T-helper 1 cell treated with Interleukin-12 subunit alpha and Interleukin-12 subunit beta and Interleukin-4 antibody, amounts not matched to agents 30 μg/mL and 1 μg/mL, for 36 hours (primary cell): ENCODE measurements around the gene CALM1.

ENCODE experiments used
- H3K27ac Mint-ChIP-seq: one replicate; pipeline ENCODE4 v1.8.0; 2021; ENCODE audit warnings: mild to moderate bottlenecking, mixed read lengths
- H3K27me3 Mint-ChIP-seq: one replicate; pipeline ENCODE4 v1.8.0; 2021; ENCODE audit warnings: low read depth, mixed read lengths
- H3K36me3 Mint-ChIP-seq: one replicate; pipeline ENCODE4 v1.8.0; 2021; ENCODE audit warnings: low read depth, mixed read lengths
- H3K4me1 Mint-ChIP-seq: one replicate; pipeline ENCODE4 v1.8.0; 2021; ENCODE audit warnings: low read depth, mixed read lengths
- H3K4me3 Mint-ChIP-seq: one replicate; pipeline ENCODE4 v1.8.0; 2021; ENCODE audit warnings: mild to moderate bottlenecking, moderate library complexity, mixed read lengths
- H3K9me3 Mint-ChIP-seq: one replicate; pipeline ENCODE4 v1.8.0; 2021; ENCODE audit warnings: mixed read lengths

Gene CALM1

GRCh38 chr14:90397425-90398314 lies 841 bp downstream of the CALM1 start:
- H3K36me3 Mint-ChIP-seq, result peaks cover 43% of the 10 kb centered on the region
- H3K9me3 Mint-ChIP-seq, result no peaks in the 10 kb centered on the region
- peaks cover 36% of the 10 kb centered on the region for H3K4me1 Mint-ChIP-seq
- H3K27me3 Mint-ChIP-seq, result peaks cover 9% of the 10 kb centered on the region
- peak overlapping the region; percentile 95 for H3K27ac Mint-ChIP-seq
- H3K4me3 Mint-ChIP-seq, result peak overlapping the region; percentile 99

GRCh38 chr14:90398315-90398839 lies 1.5 kb downstream of the CALM1 start:
- H3K27ac Mint-ChIP-seq, result peak overlapping the region; percentile 98
- H3K4me3 Mint-ChIP-seq, result peak overlapping the region; percentile 94
- no peaks in the 10 kb centered on the region for H3K9me3 Mint-ChIP-seq
- peaks cover 40% of the 10 kb centered on the region for H3K4me1 Mint-ChIP-seq
- H3K27me3 Mint-ChIP-seq, result peaks cover 9% of the 10 kb centered on the region
- peaks cover 50% of the 10 kb centered on the region for H3K36me3 Mint-ChIP-seq

GRCh38 chr14:90398841-90399540 lies 2.2 kb downstream of the CALM1 start:
- H3K36me3 Mint-ChIP-seq, result peaks cover 56% of the 10 kb centered on the region

GRCh38 chr14:90399541-90400444 lies 3.0 kb downstream of the CALM1 start:
- no peaks in the 10 kb centered on the region for H3K9me3 Mint-ChIP-seq
- H3K4me1 Mint-ChIP-seq, result peaks cover 50% of the 10 kb centered on the region
- peak overlapping the region; percentile 94 for H3K4me3 Mint-ChIP-seq
- peak overlapping the region; percentile 98 for H3K27ac Mint-ChIP-seq
- peaks cover 62% of the 10 kb centered on the region for H3K36me3 Mint-ChIP-seq
- H3K27me3 Mint-ChIP-seq, result no peaks in the 10 kb centered on the region

More at GRCh38 chr14:90398841-90399540, 2.2 kb downstream of the CALM1 start:
- peak overlapping the region; percentile 94 for H3K4me3 Mint-ChIP-seq
- H3K9me3 Mint-ChIP-seq, result no peaks in the 10 kb centered on the region
- H3K27me3 Mint-ChIP-seq, result peaks cover 5% of the 10 kb centered on the region
- peak overlapping the region; percentile 98 for H3K27ac Mint-ChIP-seq
- peaks cover 46% of the 10 kb centered on the region for H3K4me1 Mint-ChIP-seq

- H3K4me1 Mint-ChIP-seq, result peaks cover 51% of the 10 kb centered on the region
- no peak overlapping the region for H3K4me3 Mint-ChIP-seq
- no peaks in the 10 kb centered on the region for H3K9me3 Mint-ChIP-seq
- no peaks in the 10 kb centered on the region for H3K27me3 Mint-ChIP-seq
- peak overlapping the region; percentile 20 for H3K27ac Mint-ChIP-seq
- H3K36me3 Mint-ChIP-seq, result peaks cover 74% of the 10 kb centered on the region
Observed at GRCh38 chr14:90400904-90401561, 4.2 kb downstream of the CALM1 start.

- peaks cover 53% of the 10 kb centered on the region for H3K4me1 Mint-ChIP-seq
- H3K27me3 Mint-ChIP-seq, result no peaks in the 10 kb centered on the region
Observed at GRCh38 chr14:90402016-90402415, 5.2 kb downstream of the CALM1 start.

GRCh38 chr14:90403065-90403464 lies 6.2 kb downstream of the CALM1 start:
- Mint-ChIP-seq H3K4me1 (peaks cover 53% of the 10 kb centered on the region), H3K9me3 (no peaks in the 10 kb centered on the region), H3K27me3 (no peaks in the 10 kb centered on the region), H3K4me3 (no peak overlapping the region), H3K36me3 (peaks cover 83% of the 10 kb centered on the region), H3K27ac (peak overlapping the region; percentile 41)

More at GRCh38 chr14:90402016-90402415, 5.2 kb downstream of the CALM1 start:
- Mint-ChIP-seq H3K9me3 (no peaks in the 10 kb centered on the region), H3K4me3 (peak overlapping the region; percentile 34), H3K27ac (peak overlapping the region; percentile 73), H3K36me3 (peaks cover 80% of the 10 kb centered on the region)

- Mint-ChIP-seq H3K27ac (no peak overlapping the region), H3K36me3 (peaks cover 70% of the 10 kb centered on the region), H3K27me3 (no peaks in the 10 kb centered on the region), H3K4me3 (no peak overlapping the region), H3K4me1 (peaks cover 41% of the 10 kb centered on the region), H3K9me3 (no peaks in the 10 kb centered on the region)
Observed at GRCh38 chr14:90405101-90405500, 8.3 kb downstream of the CALM1 start.

GRCh38 chr14:90405755-90406154 lies 8.9 kb downstream of the CALM1 start:
- no peaks in the 10 kb centered on the region for H3K9me3 Mint-ChIP-seq
- H3K4me1 Mint-ChIP-seq, result peaks cover 34% of the 10 kb centered on the region
- no peaks in the 10 kb centered on the region for H3K27me3 Mint-ChIP-seq
- H3K36me3 Mint-ChIP-seq, result peaks cover 63% of the 10 kb centered on the region
- no peak overlapping the region for H3K27ac Mint-ChIP-seq
- no peak overlapping the region for H3K4me3 Mint-ChIP-seq

- peaks cover 57% of the 10 kb centered on the region for H3K36me3 Mint-ChIP-seq
- no peak overlapping the region for H3K4me3 Mint-ChIP-seq
Observed at GRCh38 chr14:90406384-90406798, 9.6 kb downstream of the CALM1 start.

GRCh38 chr14:90407230-90407629 lies 10.4 kb downstream of the CALM1 start:
- Mint-ChIP-seq H3K36me3 (peaks cover 49% of the 10 kb centered on the region), H3K4me1 (peaks cover 24% of the 10 kb centered on the region), H3K4me3 (no peak overlapping the region), H3K9me3 (no peaks in the 10 kb centered on the region), H3K27ac (no peak overlapping the region), H3K27me3 (no peaks in the 10 kb centered on the region)

More at GRCh38 chr14:90406384-90406798, 9.6 kb downstream of the CALM1 start:
- Mint-ChIP-seq H3K27ac (peak overlapping the region; percentile 27), H3K27me3 (no peaks in the 10 kb centered on the region), H3K9me3 (no peaks in the 10 kb centered on the region), H3K4me1 (peaks cover 30% of the 10 kb centered on the region)

GRCh38 chr14:90408713-90409112 lies 11.9 kb downstream of the CALM1 start:
- Mint-ChIP-seq H3K27me3 (no peaks in the 10 kb centered on the region), H3K4me3 (no peak overlapping the region), H3K36me3 (peaks cover 34% of the 10 kb centered on the region), H3K4me1 (peaks cover 13% of the 10 kb centered on the region), H3K9me3 (no peaks in the 10 kb centered on the region), H3K27ac (peak overlapping the region; percentile 3)

GRCh38 chr14:90409209-90409730 lies 12.4 kb downstream of the CALM1 start:
- peaks cover 7% of the 10 kb centered on the region for H3K4me1 Mint-ChIP-seq
- H3K9me3 Mint-ChIP-seq, result no peaks in the 10 kb centered on the region
- no peak overlapping the region for H3K27ac Mint-ChIP-seq
- peaks cover 2% of the 10 kb centered on the region for H3K27me3 Mint-ChIP-seq
- H3K4me3 Mint-ChIP-seq, result no peak overlapping the region
- peaks cover 29% of the 10 kb centered on the region for H3K36me3 Mint-ChIP-seq
